Measurements from ENCODE around the gene COBL.

COBL gene

GRCh38 chr7:51352174-51353100, 35.8 kb upstream of the COBL start:
- TF ChIP-seq CTCF (IDR thresholded peaks at IDR 0.05; ENCODE audit: insufficient read depth, low read depth, low read length, missing control alignments) = no peak
- DNase-seq (ENCODE audit: low read depth) = no peak
- no peak overlapping the region for H3K4me3 ChIP-seq (ENCODE audit: low read length)

- TF ChIP-seq CTCF (IDR thresholded peaks at IDR 0.05; ENCODE audit: insufficient read depth, low read depth, low read length, missing control alignments) = no peak
- no peak overlapping the region for H3K4me3 ChIP-seq (ENCODE audit: low read length)
- no peak for DNase-seq (ENCODE audit: low read depth)
Observed at GRCh38 chr7:51351661-51352060, 35.1 kb upstream of the COBL start.

- no peak for DNase-seq (ENCODE audit: low read depth)
- TF ChIP-seq CTCF (IDR thresholded peaks at IDR 0.05; ENCODE audit: insufficient read depth, low read depth, low read length, missing control alignments) = no peak
- no peak overlapping the region for H3K4me3 ChIP-seq (ENCODE audit: low read length)
Observed at GRCh38 chr7:51350546-51350896, 33.9 kb upstream of the COBL start.

- peak; percentile 73 for DNase-seq (ENCODE audit: low read depth)
- no peak for TF ChIP-seq CTCF (IDR thresholded peaks at IDR 0.05; ENCODE audit: insufficient read depth, low read depth, low read length, missing control alignments)
- no peak overlapping the region for H3K4me3 ChIP-seq (ENCODE audit: low read length)
Observed at GRCh38 chr7:51349820-51350545, 33.4 kb upstream of the COBL start.

- DNase-seq (ENCODE audit: low read depth) = no peak
- no peak for TF ChIP-seq CTCF (IDR thresholded peaks at IDR 0.05; ENCODE audit: insufficient read depth, low read depth, low read length, missing control alignments)
- H3K4me3 ChIP-seq (ENCODE audit: low read length) = no peak overlapping the region
Observed at GRCh38 chr7:51346126-51346525, 29.5 kb upstream of the COBL start.

GRCh38 chr7:51344406-51345138, 28.0 kb upstream of the COBL start:
- DNase-seq (ENCODE audit: low read depth) = peak; percentile 72
- TF ChIP-seq CTCF (IDR thresholded peaks at IDR 0.05; ENCODE audit: insufficient read depth, low read depth, low read length, missing control alignments) = no peak
- H3K4me3 ChIP-seq (ENCODE audit: low read length) = no peak overlapping the region
